Mesenchymal stem cell (in vitro differentiated cells and primary cell): ENCODE data around the gene IL4I1.

ENCODE experiments used
- DNase-seq: peaks from one replicate; pipeline ENCODE4 v3.0.0-alpha.2; 2013
- H2AFZ ChIP-seq: one replicate; pipeline ENCODE4 v1.6.1; 2013; ENCODE audit warnings: low read depth, mild to moderate bottlenecking, control low read depth, inconsistent platforms, low read length, moderate library complexity
- H2AK5ac ChIP-seq: 2 replicates; pipeline ENCODE4 v1.6.1; 2013; ENCODE audit warnings: low read length, moderate library complexity, mild to moderate bottlenecking, inconsistent platforms; ENCODE audit not compliant: severe bottlenecking
- H2BK120ac ChIP-seq: one replicate; pipeline ENCODE4 v1.6.1; 2013; ENCODE audit warnings: low read depth, mild to moderate bottlenecking, inconsistent platforms, low read length, moderate library complexity
- H2BK12ac ChIP-seq, 2 experiments: one replicate each; pipeline ENCODE4 v1.6.1; 2013; ENCODE audit warnings: inconsistent platforms in 2 of 2, low read length in 2 of 2, mild to moderate bottlenecking in 2 of 2, moderate library complexity in 2 of 2, control low read depth in 1 of 2
- H2BK15ac ChIP-seq: one replicate; pipeline ENCODE4 v1.6.1; 2013; ENCODE audit warnings: mild to moderate bottlenecking, low read depth, inconsistent platforms; ENCODE audit not compliant: poor library complexity, severe bottlenecking
- H2BK5ac ChIP-seq: 2 replicates; pipeline ENCODE4 v1.6.1; 2013; ENCODE audit warnings: low read depth, mild to moderate bottlenecking, low read length, control low read depth, inconsistent platforms; ENCODE audit not compliant: poor library complexity, severe bottlenecking
- H3K14ac ChIP-seq, 2 experiments: one replicate each; pipeline ENCODE4 v1.6.1; 2013; ENCODE audit warnings: inconsistent platforms in 2 of 2, low read length in 2 of 2, control low read depth in 1 of 2, mild to moderate bottlenecking in 1 of 2, moderate library complexity in 1 of 2
- H3K18ac ChIP-seq, 2 experiments: one replicate each; pipeline ENCODE4 v1.6.1; 2013; ENCODE audit warnings: inconsistent platforms in 2 of 2, low read length in 2 of 2, control low read depth in 1 of 2, low read depth in 1 of 2, mild to moderate bottlenecking in 1 of 2
- H3K23ac ChIP-seq, 2 experiments: one replicate each; pipeline ENCODE4 v1.6.1; 2013; ENCODE audit warnings: inconsistent platforms in 2 of 2, low read length in 2 of 2, mild to moderate bottlenecking in 2 of 2, moderate library complexity in 2 of 2, control low read depth in 1 of 2
- H3K27ac ChIP-seq: 2 replicates; pipeline ENCODE4 v1.5.1; 2013; ENCODE audit warnings: mild to moderate bottlenecking, moderate library complexity, low read length, control low read depth, inconsistent platforms; ENCODE audit not compliant: poor library complexity, severe bottlenecking
- H3K27me3 ChIP-seq, 2 experiments: 2 replicates each; pipeline versions ENCODE4 v1.6.1 to v1.7.0; 2013; ENCODE audit warnings: low read length in 2 of 2, mild to moderate bottlenecking in 2 of 2, moderate library complexity in 2 of 2, control low read depth in 1 of 2, inconsistent platforms in 1 of 2; ENCODE audit not compliant: control insufficient read depth in 1 of 2, insufficient read depth in 1 of 2
- H3K36me3 ChIP-seq, 2 experiments: 2 replicates each; pipeline versions ENCODE4 v1.6.1 to v1.7.0; 2013; ENCODE audit warnings: low read length in 2 of 2, control low read depth in 1 of 2, inconsistent platforms in 1 of 2, low read depth in 1 of 2, mild to moderate bottlenecking in 1 of 2; ENCODE audit not compliant: insufficient read depth in 2 of 2, control insufficient read depth in 1 of 2
- H3K4ac ChIP-seq, 2 experiments: one replicate each; pipeline ENCODE4 v1.6.1; 2013; ENCODE audit warnings: inconsistent platforms in 2 of 2, low read length in 2 of 2, mild to moderate bottlenecking in 2 of 2, moderate library complexity in 2 of 2, control low read depth in 1 of 2, low read depth in 1 of 2
- H3K4me1 ChIP-seq: 2 replicates; pipeline ENCODE4 v1.6.1; 2013; ENCODE audit warnings: low read depth, low read length, control low read depth; ENCODE audit not compliant: control insufficient read depth, insufficient read depth
- H3K4me2 ChIP-seq: 2 replicates; pipeline ENCODE4 v1.6.1; 2013; ENCODE audit warnings: low read length, mild to moderate bottlenecking, inconsistent platforms; ENCODE audit not compliant: poor library complexity, severe bottlenecking
- H3K4me3 ChIP-seq, 2 experiments: 2 replicates each; pipeline versions ENCODE4 v1.5.1 to v1.7.0; 2013; ENCODE audit warnings: low read length in 2 of 2, mild to moderate bottlenecking in 2 of 2, control low read depth in 1 of 2, low read depth in 1 of 2; ENCODE audit not compliant: insufficient read depth in 1 of 2
- H3K79me1 ChIP-seq: replicated peaks from 2 replicates; pipeline ENCODE4 v1.6.1; 2013; ENCODE audit warnings: mild to moderate bottlenecking, control low read depth, low read length, inconsistent platforms; ENCODE audit not compliant: poor library complexity, severe bottlenecking
- H3K9ac ChIP-seq: 2 replicates; pipeline ENCODE4 v1.7.0; 2013; ENCODE audit warnings: mild to moderate bottlenecking, low read length, moderate library complexity
- H3K9me3 ChIP-seq: 2 replicates; pipeline ENCODE4 v1.7.0; 2013; ENCODE audit warnings: mild to moderate bottlenecking, low read length; ENCODE audit not compliant: control insufficient read depth
- H4K8ac ChIP-seq: one replicate; pipeline ENCODE4 v1.6.1; 2013; ENCODE audit warnings: inconsistent platforms, mild to moderate bottlenecking, low read length, moderate library complexity
- H4K91ac ChIP-seq: one replicate; pipeline ENCODE4 v1.6.1; 2013; ENCODE audit warnings: mild to moderate bottlenecking, low read length, inconsistent platforms
- WGBS: methylation state at CpG from one replicate; pipeline ENCODE4 v1.1.7; 2013; ENCODE audit warnings: mixed read lengths; 5-methylcytosine and 5-hydroxymethylcytosine counted together

Gene IL4I1

DNA sequence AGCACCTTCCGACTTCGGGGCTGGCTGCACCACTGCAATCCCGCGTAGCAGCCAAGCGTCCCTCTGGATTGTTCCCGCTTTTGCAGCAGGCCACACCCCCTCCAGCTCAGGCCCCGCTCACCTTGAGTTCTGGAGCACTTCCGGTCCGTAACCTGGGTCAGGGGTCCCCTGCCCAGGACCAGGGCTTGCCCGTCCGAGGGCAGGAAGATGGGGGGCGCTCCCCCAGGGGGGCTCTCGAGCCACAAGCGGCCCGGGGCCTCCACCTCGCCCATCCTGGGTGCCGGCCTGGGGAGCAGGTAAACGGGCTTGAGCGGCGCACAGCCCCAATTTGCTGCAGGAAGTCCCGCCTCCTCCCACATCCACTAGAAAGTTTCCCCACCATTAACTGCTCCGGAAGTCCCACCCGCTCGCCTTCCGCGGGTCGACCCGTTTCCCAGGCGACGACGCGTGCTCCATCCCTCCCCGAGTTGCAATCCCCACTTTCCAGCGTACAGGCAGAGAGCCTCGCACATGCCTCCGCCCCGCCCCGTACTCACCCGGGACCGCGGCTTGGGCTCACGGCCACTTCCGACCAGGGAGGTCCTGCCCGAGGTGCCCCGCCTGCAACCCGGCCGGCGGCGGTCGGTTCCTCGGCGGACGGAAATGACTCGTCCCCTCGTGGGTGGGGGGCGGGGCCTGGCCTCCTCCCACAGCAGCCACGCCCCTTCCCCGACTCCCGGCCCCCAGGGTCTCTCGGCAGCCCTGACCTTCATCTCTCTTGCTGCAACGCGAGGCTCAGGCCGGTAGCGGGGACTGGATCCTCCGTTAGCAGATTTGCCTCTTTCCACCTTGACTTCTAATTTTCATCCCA is 29.5 kb downstream of the IL4I1 start, which contains the start of gene PNKP:
TSS of gene PNKP (minus strand) at position 644 of the 850 bp plus-strand sequence. CDS start at position 272, 372 bp downstream.
- Histone ChIP-seq H3K27me3 (no peaks in the 10 kb centered on the region), H2BK5ac (peak within 1 kb of the TSS; percentile 21), H3K4me1 (peaks cover 43% of the 10 kb centered on the region), H4K91ac (peak within 1 kb of the TSS; percentile 89), H2BK12ac (peak within 1 kb of the TSS; percentile 55 to 91), H3K18ac (peak within 1 kb of the TSS; percentile 91 to 98), H3K79me1 (peaks cover 25% of the 10 kb centered on the region), H2BK120ac (peak within 1 kb of the TSS; percentile 29), H3K4ac (peak within 1 kb of the TSS; percentile 5 to 83), H4K8ac (peak within 1 kb of the TSS; percentile 95), H3K9me3 (no peaks in the 10 kb centered on the region), H3K9ac (peak within 1 kb of the TSS; percentile 86), H3K27ac (peak within 1 kb of the TSS; percentile 94), H3K23ac (peak within 1 kb of the TSS in 1 of 2 experiments; percentile 47), H3K4me2 (peak within 1 kb of the TSS; percentile 74), H2AK5ac (peak within 1 kb of the TSS; percentile 81), H2BK15ac (peak within 1 kb of the TSS; percentile 87), H3K14ac (peak within 1 kb of the TSS in 1 of 2 experiments; percentile 84), H2AFZ (peak within 1 kb of the TSS; percentile 49), H3K4me3 (peak within 1 kb of the TSS; percentile 85 to 93), H3K36me3 (peaks cover 39 to 56% of the 10 kb centered on the region in 2 experiments)
- peak; percentile 96 for DNase-seq
- under 1% methylated on average over 62 of the region's 65 CpGs for WGBS

DNA sequence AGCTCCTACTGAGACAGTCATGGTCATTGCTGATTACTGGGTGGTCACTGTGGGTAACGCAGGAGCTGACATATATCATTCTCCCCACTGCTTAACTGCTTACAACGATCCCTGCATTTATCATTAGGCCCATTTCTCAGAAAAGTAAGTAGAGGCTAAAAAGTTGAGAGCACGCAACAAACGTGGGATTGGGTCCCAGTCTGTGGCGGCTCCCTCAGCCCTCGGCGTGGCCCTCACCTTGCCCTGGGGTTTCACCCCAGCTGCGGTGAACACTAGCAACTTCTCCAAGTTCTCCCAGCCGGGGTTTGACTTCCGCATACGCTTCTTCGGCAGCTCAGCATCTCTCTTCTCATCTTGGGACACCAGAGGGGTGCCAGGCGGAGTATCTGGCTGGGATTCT is 31.8 kb downstream of the IL4I1 start:
- Histone ChIP-seq H2BK120ac (no peak overlapping the region), H4K91ac (no peak overlapping the region), H3K9me3 (no peaks in the 10 kb centered on the region), H2BK12ac (no peak overlapping the region), H2AK5ac (no peak overlapping the region), H3K4ac (no peak overlapping the region), H2BK15ac (no peak overlapping the region), H3K4me1 (peaks cover 41% of the 10 kb centered on the region), H3K4me3 (peak overlapping the region in 1 of 2 experiments; percentile 93), H3K14ac (no peak overlapping the region), H4K8ac (no peak overlapping the region), H3K9ac (no peak overlapping the region), H3K18ac (no peak overlapping the region), H3K27me3 (no peaks in the 10 kb centered on the region), H3K4me2 (no peak overlapping the region), H2BK5ac (no peak overlapping the region), H3K23ac (no peak overlapping the region), H3K36me3 (peaks cover 40 to 59% of the 10 kb centered on the region in 2 experiments), H3K27ac (no peak overlapping the region), H3K79me1 (peaks cover 21% of the 10 kb centered on the region), H2AFZ (no peak overlapping the region)
- WGBS: 95% methylated on average over 13 of the region's 13 CpGs
- no peak for DNase-seq

DNA sequence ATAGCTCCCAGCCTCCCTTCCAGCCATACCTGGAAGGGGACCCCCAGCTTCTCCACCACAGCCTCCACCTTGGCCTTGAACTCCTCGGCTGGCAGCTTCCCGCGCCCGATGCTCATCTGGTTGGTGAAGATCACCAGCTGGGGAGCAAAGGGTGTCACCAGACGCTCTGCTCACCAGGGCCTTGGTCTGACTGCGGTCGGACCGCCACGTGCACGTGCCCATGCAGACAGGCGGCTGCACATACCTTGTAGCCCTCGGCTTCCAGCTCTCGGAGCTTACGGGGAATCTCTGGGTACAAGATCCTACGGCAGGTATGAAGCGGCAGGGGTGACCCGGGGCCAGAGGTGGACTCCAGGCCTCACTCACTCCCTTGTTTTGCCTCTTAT is 32.8 kb downstream of the IL4I1 start:
- Histone ChIP-seq H3K14ac (no peak overlapping the region), H2AK5ac (no peak overlapping the region), H2AFZ (no peak overlapping the region), H2BK120ac (no peak overlapping the region), H3K79me1 (peaks cover 21% of the 10 kb centered on the region), H3K9me3 (no peaks in the 10 kb centered on the region), H3K4me2 (no peak overlapping the region), H3K27me3 (no peaks in the 10 kb centered on the region), H3K23ac (no peak overlapping the region), H3K4ac (no peak overlapping the region), H3K9ac (no peak overlapping the region), H3K27ac (no peak overlapping the region), H2BK15ac (no peak overlapping the region), H4K91ac (no peak overlapping the region), H3K4me3 (no peak overlapping the region), H2BK12ac (no peak overlapping the region), H3K18ac (no peak overlapping the region), H2BK5ac (no peak overlapping the region), H4K8ac (no peak overlapping the region), H3K4me1 (peaks cover 44% of the 10 kb centered on the region), H3K36me3 (peaks cover 45 to 65% of the 10 kb centered on the region in 2 experiments)
- DNase-seq: no peak
- WGBS: 97% methylated on average over 17 of the region's 17 CpGs

- Histone ChIP-seq H2AFZ (no peak overlapping the region), H3K27ac (no peak overlapping the region), H3K9ac (no peak overlapping the region), H3K14ac (no peak overlapping the region), H3K36me3 (peaks cover 50 to 71% of the 10 kb centered on the region in 2 experiments), H2AK5ac (peak overlapping the region; percentile 2), H3K4ac (no peak overlapping the region), H4K8ac (no peak overlapping the region), H3K4me2 (no peak overlapping the region), H2BK15ac (no peak overlapping the region), H4K91ac (peak overlapping the region; percentile 34), H3K4me1 (peaks cover 48% of the 10 kb centered on the region), H2BK12ac (peak overlapping the region in 1 of 2 experiments; percentile 67), H2BK120ac (no peak overlapping the region), H3K27me3 (no peaks in the 10 kb centered on the region), H3K9me3 (no peaks in the 10 kb centered on the region), H3K4me3 (no peak overlapping the region), H2BK5ac (no peak overlapping the region), H3K18ac (no peak overlapping the region), H3K79me1 (peaks cover 21% of the 10 kb centered on the region), H3K23ac (no peak overlapping the region)
- DNase-seq: no peak
- 97% methylated on average over 24 of the region's 24 CpGs for WGBS
These were observed 33.3 kb downstream of the IL4I1 start for GRCh38 chr19:49863254-49863934.
